A549 treated with ZK216348 at 1 μM for 4 hours (cell line): ENCODE data around the gene DDX6. TPM values are rescaled to one million over a fixed set of nuclear protein-coding genes. Genes with fewer than 3 reads are reported as not detected.

Source experiments
- total RNA-seq: library from RNA; stranded (reverse); fragments of 200-300 nt; extraction: Qiagen RNA extraction; gene quantifications from 5 replicates; pipeline ENCODE4 v1.2.3, GENCODE V29; 2022; ENCODE audit warnings: low read depth

The DDX6 gene
- 17.8 to 40.6 TPM (median 25.9 TPM) in 5 replicates for total RNA-seq

DNA sequence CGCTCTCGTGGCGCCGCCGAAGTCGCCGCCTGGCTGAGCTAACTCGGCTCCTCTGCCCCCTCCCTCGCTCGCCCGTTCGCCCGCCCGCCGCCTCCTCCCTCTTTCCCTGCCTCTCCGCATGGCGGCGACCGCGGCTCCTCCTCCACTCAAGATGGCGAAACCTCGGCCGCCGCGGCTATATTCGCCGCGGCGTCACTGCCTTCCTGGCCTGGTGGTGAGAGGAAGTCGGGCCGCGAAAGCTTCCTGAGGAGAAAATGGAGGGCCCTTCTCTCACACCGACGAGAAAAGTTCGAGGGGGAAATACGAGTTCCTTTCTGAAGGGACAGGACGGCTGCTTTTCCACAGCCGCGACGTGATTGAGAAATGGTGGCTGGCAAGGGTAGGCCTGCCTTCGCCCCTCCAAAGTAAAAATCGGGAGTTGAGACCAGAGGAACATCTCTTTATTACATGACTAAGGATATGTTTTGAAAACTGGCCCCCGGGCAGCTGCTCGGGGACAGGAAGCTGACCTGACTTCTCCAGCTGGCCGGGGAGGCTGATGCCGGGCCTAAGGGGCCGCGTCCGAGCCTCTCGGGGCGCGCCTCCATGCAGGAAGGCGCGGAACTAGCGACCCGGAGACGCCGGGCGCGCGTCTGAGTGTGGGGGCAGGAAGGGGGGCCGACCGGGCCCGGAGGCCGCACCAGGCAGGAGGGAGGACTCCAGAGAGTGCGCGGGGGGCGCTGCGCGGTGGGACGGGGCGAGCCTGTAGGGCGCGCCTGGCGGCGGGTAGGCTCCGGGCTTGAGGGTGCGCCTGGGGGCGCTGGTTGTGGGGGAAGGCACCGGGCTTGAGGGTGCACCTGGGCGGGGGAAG lies at the start of gene DDX6:
TSS of gene DDX6 (minus strand) at position 54 of the 850 bp plus-strand sequence. CDS start 4,913 bp downstream, outside the sequence.

Other genes with a start within 250 kb of the DDX6 start
- 15.4 to 21.0 TPM (median 16.7 TPM) in 5 replicates for gene IFT46, start 225.2 kb downstream of the DDX6 start, total RNA-seq
- gene ARCN1, start 218.8 kb downstream of the DDX6 start, total RNA-seq = 84.7 to 102 TPM (median 95.0 TPM) in 5 replicates
- gene PHLDB1, start 183.5 kb downstream of the DDX6 start, total RNA-seq = 7.0 to 10.2 TPM (median 8.8 TPM) in 5 replicates
- not detected in 5 replicates for gene TREH, start 111.5 kb downstream of the DDX6 start, total RNA-seq
- 0.02 to 0.15 TPM (median 0.09 TPM) in 5 replicates for gene CXCR5, start 92.7 kb upstream of the DDX6 start, total RNA-seq
- gene BCL9L, start 134.8 kb upstream of the DDX6 start, total RNA-seq = 63.1 to 252 TPM (median 184 TPM) in 5 replicates
- 0.37 to 1.5 TPM (median 0.67 TPM) in 5 replicates for gene UPK2, start 165.1 kb upstream of the DDX6 start, total RNA-seq
- not detected in 5 replicates for gene FOXR1, start 180.6 kb upstream of the DDX6 start, total RNA-seq
- gene CENATAC, start 207.0 kb upstream of the DDX6 start, total RNA-seq = 11.1 to 20.6 TPM (median 13.1 TPM) in 5 replicates
- 691 to 1,512 TPM (median 820 TPM) in 5 replicates for gene RPS25, start 227.2 kb upstream of the DDX6 start, total RNA-seq
- gene TRAPPC4, start 227.6 kb upstream of the DDX6 start, total RNA-seq = 50.7 to 64.1 TPM (median 59.1 TPM) in 5 replicates
- 7.9 to 11.6 TPM (median 10.8 TPM) in 5 replicates for gene SLC37A4, start 239.7 kb upstream of the DDX6 start, total RNA-seq